ENCODE data around the gene TFF1.

TFF1 gene

DNA sequence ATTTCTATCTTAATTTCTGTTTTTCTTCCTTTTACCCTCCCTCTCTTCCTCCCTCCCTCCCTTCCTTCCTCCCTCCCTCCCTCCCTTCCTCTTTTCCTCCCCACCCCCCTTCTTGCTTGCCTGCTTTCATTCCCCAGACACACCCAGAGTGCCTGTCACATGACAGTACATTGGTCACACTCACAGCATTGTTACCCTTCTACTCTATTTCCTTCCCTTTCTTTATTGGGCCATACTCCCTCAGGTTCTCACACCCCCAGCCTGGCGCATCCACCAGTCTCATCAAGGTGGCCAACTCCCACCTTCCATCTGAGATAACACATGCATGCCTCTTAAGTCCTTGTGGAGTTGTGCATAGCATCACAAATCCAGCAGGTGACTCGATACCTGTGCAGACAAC lies 18.7 kb upstream of the TFF1 start:
- in situ Hi-C loops (cut with MboI; ENCODE audit: low pct_unique_long_range_greater_than_20kb, low sequenced_read_pairs), result no loop called here
- DNase-seq, result peak; percentile 11

DNA sequence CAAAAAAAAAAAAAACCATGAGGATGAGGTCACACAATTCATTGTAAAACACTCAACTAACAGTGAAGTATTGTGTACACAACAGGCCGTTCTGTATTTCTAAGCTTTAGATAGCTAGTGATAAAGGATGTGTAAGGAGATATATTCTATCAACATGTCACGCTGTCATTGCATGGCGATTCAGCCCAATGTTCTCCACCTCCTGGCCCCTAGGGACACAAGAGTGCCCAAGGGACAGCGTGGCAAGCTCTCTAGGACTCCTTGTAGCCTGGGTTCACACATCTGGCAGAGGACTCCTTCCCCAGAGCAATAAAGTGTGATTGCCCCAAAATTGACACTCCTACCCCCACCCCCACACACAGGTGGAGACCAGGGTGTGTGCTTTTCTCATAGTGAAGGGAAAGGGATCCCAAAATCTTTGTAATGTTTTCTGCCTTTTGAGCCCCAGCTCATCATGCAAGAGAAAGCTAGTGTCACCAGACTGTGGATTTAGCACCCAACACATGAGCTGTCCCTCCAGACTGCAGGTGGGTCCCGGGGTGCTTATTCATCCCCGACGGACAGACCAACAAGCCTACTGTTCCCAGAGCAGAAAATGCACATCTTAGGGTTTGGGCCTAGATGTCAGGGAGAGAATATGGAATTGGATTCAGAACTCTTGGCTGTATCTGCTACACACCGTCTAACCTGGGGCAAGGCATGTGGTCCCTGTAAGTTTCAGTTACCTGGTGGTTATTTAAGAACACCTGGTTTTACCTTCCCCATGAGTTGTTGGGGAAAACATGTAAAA lies 18.0 kb upstream of the TFF1 start:
- no peak for DNase-seq
- in situ Hi-C loops (cut with MboI; ENCODE audit: low pct_unique_long_range_greater_than_20kb, low sequenced_read_pairs), result no loop called here

DNA sequence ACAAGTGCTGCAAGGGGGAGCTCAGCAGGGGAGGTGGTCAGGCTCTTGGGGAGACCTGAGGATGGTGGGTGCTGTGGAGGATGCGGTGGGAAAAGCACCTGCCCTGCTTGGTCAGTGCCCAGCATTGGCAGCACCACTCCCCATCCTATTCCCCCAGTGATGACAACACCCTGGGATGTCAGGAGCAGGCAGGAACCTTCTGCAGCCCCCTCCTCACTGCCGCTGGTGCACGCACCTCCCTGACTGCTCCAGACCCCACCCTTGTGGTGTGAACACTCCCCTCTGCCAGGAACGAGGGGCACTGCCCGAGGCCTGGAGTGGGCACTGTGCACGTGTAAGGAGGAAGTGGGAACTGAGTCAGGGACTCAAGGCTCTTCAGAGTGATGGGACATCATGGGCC lies 17.0 kb upstream of the TFF1 start:
- DNase-seq, result no peak
- in situ Hi-C loops (cut with MboI; ENCODE audit: low pct_unique_long_range_greater_than_20kb, low sequenced_read_pairs), result no loop called here

DNA sequence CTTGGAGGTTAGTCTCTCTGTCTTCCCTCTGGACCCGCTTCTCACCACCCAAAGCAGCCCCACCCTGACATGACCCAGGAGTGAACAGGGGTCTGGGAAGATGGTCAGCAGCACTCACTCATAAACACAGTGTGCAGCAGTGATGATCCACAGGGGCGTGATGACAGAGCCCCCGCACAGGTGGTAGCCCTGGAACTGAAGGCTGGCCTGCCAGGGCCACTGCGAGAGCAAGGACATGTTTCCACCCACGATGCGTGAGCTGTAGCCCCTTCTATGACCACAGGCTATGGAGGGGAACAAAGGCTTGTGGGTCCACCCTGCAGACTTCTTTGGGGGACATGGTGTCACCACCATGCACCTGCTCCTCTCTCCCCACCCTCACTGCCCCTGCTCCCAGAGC lies 16.6 kb upstream of the TFF1 start:
- in situ Hi-C loops (cut with MboI; ENCODE audit: low pct_unique_long_range_greater_than_20kb, low sequenced_read_pairs), result no loop called here
- no peak for DNase-seq

DNA sequence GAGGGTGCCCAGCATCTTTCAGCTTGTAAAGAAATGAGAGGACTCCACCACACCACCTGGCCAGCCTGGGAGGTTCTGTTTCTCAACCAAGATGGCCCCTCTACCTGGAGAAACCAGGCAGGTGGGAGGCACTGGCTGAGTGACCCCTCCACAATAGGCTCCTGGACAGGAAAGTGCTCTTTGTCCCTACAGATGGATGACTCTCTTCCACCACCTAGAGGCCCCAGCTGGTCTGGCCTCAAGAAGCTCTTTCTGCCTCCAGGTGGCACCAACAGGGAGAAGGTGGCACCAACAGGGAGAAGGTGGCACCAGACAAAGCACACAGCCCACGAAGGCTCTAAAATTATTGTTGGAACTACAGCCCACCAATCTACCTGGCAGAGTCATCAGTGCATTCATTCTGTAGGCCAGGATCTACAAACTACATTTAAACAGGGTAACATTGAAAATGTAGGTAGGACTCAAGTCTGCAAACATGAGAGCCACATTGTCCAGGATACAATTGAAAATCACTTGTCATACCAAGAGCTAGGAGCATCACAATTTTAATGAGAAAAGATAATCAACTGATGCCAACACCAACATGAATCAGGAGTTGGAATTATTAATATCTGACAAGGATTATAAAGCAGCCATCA lies 15.1 kb upstream of the TFF1 start:
- in situ Hi-C loops (cut with MboI; ENCODE audit: low pct_unique_long_range_greater_than_20kb, low sequenced_read_pairs), result no loop called here
- no peak for DNase-seq

GRCh38 chr21:42379426-42380215 lies 13.3 kb upstream of the TFF1 start:
- in situ Hi-C loops (cut with MboI; ENCODE audit: low pct_unique_long_range_greater_than_20kb, low sequenced_read_pairs), result no loop called here
- DNase-seq, result no peak

DNA sequence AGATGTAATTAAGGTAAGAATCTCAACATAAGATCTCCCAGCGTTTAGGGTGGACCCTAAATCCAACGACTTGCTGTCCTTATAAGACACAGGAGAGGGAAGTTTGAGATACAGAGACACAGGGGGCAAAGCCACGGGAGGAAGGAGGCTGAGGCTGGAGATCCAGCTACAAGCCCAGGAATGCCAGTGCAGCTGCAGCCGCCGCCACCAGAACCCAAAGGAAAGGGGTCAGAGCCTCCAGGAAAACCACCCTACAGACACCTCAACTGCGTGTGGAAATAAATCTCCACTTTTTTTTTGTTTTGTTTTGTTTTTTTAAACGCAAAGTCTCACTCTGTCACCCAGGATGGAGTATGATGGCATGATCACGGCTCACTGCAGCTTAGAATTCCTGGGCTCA lies 12.1 kb upstream of the TFF1 start:
- in situ Hi-C loops (cut with MboI; ENCODE audit: low pct_unique_long_range_greater_than_20kb, low sequenced_read_pairs), result no loop called here
- no peak for DNase-seq

- in situ Hi-C loops (cut with MboI; ENCODE audit: low pct_unique_long_range_greater_than_20kb, low sequenced_read_pairs), result no loop called here
- DNase-seq, result no peak
Measured at GRCh38 chr21:42377951-42378340, 11.6 kb upstream of the TFF1 start.

DNA sequence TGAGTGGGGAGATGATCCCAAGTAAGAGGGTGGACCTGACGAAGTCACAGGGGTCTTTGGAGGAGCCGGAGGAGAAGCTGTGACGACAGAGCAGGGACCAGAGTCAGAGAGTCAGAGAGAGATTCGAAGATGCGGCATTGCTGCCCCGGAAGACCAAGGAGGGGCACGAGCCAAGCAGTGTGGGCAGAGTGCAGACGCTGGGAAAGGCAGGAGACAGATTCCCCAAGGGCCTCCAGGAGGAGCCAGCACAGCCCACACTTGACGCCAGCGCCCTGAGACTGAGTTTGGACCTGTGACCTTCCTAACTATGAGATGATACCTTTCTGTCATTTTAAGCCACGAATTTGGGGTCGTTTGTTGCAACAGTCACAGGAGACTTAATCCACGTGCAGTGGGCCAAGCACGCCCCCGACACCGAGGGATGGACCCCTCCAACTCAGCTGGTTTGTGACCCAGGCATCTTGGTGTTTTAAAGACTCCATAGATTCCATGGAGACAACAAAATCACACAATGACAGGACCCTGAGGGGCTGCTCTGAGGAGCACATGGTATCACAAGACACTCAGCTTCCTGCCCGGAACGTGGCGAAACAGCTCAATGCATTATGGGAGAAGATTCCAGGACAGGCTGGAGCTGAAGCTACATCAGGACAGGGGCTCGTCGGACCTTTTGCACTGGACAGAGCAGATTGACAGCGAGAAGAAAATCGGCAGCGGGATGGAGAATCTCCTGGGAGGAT lies 11.0 kb upstream of the TFF1 start:
- no peak for DNase-seq
- in situ Hi-C loops (cut with MboI; ENCODE audit: low pct_unique_long_range_greater_than_20kb, low sequenced_read_pairs), result no loop called here

GRCh38 chr21:42376338-42376982 lies 10.1 kb upstream of the TFF1 start:
- in situ Hi-C loops (cut with MboI; ENCODE audit: low pct_unique_long_range_greater_than_20kb, low sequenced_read_pairs), result no loop called here
- DNase-seq, result no peak

- DNase-seq, result no peak
- in situ Hi-C loops (cut with MboI; ENCODE audit: low pct_unique_long_range_greater_than_20kb, low sequenced_read_pairs), result no loop called here
Measured at GRCh38 chr21:42375966-42376337, 9.6 kb upstream of the TFF1 start.

GRCh38 chr21:42375506-42375905 lies 9.2 kb upstream of the TFF1 start:
- no peak for DNase-seq
- in situ Hi-C loops (cut with MboI; ENCODE audit: low pct_unique_long_range_greater_than_20kb, low sequenced_read_pairs), result no loop called here

GRCh38 chr21:42374864-42375499 lies 8.6 kb upstream of the TFF1 start:
- no peak for DNase-seq
- in situ Hi-C loops (cut with MboI; ENCODE audit: low pct_unique_long_range_greater_than_20kb, low sequenced_read_pairs), result no loop called here

DNA sequence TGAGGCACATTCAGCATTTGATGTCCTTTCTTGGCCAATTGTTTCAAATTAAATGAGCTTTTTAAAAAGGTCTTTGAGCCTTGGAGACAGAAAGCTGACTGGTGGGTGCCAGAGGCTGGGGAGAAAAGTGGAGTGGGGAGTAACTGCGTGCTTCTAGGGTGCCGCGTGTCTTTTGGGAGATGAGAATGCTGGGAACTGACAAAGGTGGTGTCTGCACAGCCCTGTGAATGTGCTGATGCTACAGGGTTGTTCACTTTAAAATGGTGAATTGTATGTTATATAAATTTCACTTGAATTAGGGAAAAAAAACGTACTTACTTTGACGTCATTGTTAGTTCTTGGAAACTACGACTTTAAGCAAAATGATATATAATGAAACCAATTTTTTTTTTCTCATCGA lies 8.1 kb upstream of the TFF1 start:
- no peak for DNase-seq
- in situ Hi-C loops (cut with MboI; ENCODE audit: low pct_unique_long_range_greater_than_20kb, low sequenced_read_pairs), result no loop called here

GRCh38 chr21:42373908-42374455 lies 7.6 kb upstream of the TFF1 start:
- in situ Hi-C loops (cut with MboI; ENCODE audit: low pct_unique_long_range_greater_than_20kb, low sequenced_read_pairs), result no loop called here
- DNase-seq, result no peak

DNA sequence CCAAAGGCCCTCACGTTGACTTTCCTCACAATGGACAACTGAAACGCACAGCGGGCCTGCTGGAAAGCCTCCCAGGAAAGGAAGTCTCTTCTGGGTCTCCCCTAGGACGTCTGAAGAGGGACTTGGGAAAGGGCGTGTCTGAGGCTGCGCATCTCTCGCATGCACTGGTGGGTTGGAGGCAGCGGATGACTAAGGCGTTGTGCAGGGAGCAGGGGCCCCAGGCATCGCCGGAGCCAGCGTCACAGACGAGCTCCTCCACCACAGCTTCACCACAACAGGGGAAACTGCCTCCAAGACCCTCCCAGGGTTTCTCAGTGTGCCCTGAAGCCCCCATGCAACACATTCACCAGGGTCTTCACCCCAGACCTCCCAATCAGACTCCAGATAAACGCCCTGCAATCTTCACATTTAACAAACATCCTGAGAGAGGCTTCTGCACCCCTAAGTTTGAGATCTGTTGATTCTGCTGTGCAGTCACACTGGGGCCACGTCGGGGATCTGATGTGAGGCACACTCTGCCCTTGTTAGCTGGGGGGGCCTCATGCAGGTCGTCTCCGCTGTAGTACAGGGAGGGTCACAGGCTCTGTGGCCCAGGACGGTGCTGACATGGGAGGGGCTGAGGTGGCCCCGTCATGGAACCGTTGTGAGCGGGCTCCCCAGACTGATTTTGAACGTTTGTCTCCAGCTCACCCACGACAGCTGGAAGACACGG lies 7.0 kb upstream of the TFF1 start:
- in situ Hi-C loops (cut with MboI; ENCODE audit: low pct_unique_long_range_greater_than_20kb, low sequenced_read_pairs), result no loop called here
- DNase-seq, result no peak

- DNase-seq, result no peak
- in situ Hi-C loops (cut with MboI; ENCODE audit: low pct_unique_long_range_greater_than_20kb, low sequenced_read_pairs), result no loop called here
Measured at GRCh38 chr21:42370894-42371654, 4.7 kb upstream of the TFF1 start.
